ENCODE results near the gene RERE.

- TF ChIP-seq EP300 (IDR thresholded peaks at IDR 0.05): no peak
- TF ChIP-seq, protein P1, sequence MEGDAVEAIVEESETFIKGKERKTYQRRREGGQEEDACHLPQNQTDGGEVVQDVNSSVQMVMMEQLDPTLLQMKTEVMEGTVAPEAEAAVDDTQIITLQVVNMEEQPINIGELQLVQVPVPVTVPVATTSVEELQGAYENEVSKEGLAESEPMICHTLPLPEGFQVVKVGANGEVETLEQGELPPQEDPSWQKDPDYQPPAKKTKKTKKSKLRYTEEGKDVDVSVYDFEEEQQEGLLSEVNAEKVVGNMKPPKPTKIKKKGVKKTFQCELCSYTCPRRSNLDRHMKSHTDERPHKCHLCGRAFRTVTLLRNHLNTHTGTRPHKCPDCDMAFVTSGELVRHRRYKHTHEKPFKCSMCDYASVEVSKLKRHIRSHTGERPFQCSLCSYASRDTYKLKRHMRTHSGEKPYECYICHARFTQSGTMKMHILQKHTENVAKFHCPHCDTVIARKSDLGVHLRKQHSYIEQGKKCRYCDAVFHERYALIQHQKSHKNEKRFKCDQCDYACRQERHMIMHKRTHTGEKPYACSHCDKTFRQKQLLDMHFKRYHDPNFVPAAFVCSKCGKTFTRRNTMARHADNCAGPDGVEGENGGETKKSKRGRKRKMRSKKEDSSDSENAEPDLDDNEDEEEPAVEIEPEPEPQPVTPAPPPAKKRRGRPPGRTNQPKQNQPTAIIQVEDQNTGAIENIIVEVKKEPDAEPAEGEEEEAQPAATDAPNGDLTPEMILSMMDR (IDR thresholded peaks at IDR 0.05): no peak
- TF ChIP-seq POLR2A (IDR thresholded peaks at IDR 0.05): no peak
- no peak for TF ChIP-seq POLR2AphosphoS5 (IDR thresholded peaks at IDR 0.05)
These were observed 284.3 kb downstream of the RERE start for GRCh38 chr1:8533124-8533523.
